Activated CD4-positive, CD25-positive, alpha-beta regulatory T cell treated with anti-CD3 and anti-CD28 coated beads, Interleukin-2, amount 50 U/mL, for 24 hours (primary cell): Measurements from ENCODE around the gene C5orf34.
"Not testable (repeated sequence)": the region's sequence is repeated elsewhere in the genome, so short reads cannot be mapped to it uniquely, and the experiment has no call there.

Source experiments
- ATAC-seq, 2 donors: fragments of 150-1000 bp; cut with Tn5 transposase; one replicate each; pipeline ENCODE4 v1.10.0; 2021; ENCODE audit warnings: mild to moderate bottlenecking in 1 of 2, moderate library complexity in 1 of 2

Gene C5orf34, protein sequence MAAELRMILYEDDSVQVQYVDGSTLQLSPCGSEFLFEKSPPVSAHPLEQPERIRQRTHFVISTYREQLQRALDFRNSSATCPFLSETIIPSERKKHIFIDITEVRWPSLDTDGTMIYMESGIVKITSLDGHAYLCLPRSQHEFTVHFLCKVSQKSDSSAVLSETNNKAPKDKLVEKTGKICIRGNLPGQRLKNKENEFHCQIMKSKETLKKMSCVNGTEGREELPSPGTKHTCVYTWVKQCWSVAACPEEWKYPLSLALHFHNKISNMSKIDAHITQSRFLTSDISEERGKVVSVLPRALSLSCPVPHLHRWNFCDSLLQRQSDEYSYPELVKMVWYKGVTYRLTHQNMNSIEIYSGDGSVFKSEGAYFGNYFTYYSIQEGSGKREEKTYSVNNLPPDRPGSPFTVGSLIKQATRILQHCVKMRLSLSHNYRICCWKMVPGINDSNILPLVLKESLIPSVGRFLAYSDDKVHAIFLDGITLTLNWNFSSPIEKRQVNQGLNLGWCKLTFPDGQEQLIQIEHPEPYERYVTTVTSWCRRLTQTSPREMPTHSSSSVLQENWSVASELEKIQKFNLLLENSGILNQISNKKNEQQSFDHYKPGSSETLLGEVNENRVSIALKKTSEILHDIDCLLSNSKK

DNA sequence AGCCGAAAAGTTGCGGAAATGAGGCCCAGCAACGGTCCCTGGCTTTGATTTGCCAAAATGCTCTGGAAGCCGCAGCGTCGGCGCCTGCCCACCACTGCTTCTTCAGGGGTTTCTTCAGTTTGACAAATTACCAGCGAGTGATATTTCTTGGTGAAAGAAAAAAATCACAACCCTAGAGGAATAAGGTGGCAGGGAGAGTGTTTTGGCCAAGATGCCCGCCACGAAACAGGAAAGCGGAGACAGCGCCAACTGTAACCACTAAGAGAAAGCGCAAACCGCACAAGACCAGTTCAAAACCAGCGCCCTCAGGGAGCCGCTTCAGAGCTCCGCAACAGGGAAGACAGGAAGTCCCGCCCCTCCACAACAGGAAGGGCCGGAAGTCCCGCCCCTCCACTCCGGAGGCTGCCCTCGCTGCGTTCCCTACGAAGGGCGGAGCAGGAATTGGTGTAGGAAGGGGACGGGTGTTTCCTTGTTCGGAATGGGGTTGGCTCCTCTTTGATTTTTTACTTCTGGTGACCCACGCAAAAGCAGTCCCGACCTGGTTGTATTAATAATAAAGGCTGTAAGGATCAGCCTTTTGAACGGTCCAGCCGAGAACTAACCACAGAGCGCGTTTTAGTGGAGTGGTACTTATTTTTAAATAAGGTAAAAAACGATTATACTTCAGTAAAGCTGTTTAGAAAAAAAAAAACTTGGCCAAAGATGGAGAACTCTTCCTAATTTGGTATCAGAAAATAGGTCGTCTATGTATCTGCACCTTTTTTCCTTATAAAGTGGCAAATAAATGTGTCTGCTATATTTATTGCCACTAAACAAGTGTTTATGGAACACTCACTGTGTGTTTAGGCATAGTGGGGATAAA, at the start of gene C5orf34:
TSS of gene C5orf34 (minus strand) at position 333 of the 862 bp plus-strand sequence. CDS start 5,809 bp downstream, outside the sequence.
- peak; percentile 96 to 97 for ATAC-seq

DNA sequence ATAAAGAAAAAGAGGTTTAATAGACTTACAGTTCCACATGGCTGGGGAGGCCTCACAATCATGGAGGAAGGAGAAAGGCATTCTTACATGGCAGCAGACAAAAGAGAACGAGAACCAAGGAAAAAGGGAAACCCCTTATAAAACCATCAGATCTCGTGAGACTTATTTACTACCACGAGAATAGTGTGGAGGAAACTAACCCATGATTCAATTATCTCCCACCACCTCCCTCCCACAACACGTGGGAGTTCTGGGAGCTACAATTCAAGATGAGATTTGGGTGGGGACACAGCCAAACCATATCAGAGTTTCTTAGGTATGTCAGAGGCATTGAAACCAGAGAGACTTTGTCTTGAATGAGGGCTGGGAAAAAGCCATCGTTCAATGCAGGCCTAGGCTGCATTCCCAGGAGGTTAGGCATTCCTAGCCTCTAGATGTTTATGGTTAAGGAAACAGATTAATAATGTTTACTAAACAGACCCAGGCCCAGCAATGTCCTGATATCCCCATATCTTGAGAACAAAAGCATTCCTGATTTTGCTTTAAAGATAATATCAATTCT, 49.4 kb upstream of the C5orf34 start:
- ATAC-seq = no peak

DNA sequence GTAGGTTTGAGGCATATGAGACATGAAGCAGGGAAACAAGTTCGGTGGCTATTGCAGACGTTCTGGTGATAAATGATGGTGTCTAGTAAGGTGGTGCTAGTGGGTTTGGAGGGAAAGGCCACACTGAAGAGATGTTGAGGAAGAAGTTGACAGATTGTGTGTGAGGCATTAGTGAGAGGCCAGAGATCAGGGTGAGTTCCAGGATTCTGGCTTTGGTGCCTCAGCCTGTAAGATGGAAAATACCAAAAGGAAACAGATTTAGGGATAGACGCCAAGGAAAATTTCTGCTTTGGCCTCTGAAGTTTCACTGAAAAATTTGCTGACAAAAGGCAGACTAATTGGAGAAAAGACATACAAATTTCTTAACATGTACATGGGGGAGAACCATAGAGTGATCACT, 48.4 kb upstream of the C5orf34 start:
- no peak for ATAC-seq

DNA sequence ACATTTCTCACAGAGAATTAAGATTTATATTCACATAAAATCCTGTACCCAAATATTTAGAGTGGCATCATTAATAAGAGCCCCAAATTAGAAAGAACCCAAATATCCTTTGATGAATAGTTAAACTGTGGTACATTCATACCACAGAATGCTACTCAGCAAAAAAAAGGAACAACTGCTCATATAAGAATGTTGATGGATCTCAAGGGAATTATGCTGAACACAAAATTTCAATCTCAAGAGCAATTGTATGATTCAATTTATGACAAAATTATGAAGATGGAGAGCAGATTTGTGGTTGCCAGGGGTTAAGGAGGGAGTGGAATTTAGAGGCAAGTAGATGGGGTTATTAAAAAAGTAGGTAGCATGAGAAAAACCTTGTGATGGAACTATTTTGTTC, 46.4 kb upstream of the C5orf34 start:
- no peak for ATAC-seq

DNA sequence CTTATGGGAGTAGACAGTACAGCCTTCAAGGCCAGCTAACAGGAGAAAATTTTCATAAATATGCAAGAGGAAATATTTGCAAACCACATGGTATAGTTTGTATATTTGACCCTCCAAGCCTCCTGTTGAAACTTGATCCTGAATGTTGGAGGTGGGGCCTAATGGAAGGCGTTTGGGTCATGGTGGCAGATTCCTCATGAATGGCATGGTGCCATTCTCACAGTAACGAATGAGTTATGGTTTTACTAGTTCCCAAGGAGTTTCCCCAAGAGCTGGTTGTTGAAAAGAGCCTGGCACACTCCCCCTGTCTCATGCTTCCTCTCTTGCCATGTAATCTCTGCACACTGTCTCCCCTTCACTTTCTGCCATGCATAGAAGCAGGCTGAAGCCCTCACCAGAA, 45.2 kb upstream of the C5orf34 start:
- no peak for ATAC-seq

DNA sequence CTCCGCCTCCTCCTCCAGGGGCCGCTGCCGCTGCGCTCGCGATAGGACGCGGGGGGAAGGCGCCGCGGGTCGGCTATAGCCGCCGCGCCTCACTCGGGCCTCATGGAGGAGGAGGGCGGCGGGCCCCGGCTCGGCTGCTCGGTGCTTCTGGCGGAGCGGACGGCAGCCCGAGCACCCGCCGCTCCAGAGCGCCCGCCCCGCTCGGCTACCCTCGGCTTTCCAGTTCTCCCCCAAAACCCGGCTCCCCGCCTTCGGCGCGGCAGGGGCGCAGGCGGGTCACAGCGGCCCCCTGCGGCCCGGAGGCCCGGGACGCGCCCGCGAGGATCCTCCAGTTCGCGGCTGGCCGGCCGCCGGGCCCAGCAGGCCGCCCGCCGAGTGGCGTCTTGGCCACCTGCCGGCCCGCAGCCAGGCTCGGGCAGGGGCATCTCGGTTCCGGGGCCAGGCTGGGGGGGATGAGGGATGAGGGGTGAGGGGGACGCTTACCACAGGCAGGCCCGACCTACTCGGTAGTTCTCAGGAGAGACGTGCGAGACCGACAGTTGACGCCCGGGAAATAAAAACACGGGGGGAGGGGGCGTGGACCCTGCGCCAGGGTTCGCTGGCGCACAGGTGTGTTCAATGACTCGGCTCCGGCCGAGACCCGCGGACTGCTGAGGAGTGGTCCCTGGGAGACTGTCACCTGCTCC, 42.1 kb upstream of the C5orf34 start, which contains the start of gene PAIP1:
TSS of gene PAIP1 (minus strand) at position 221 of the 686 bp plus-strand sequence. CDS start 231 bp downstream, outside the sequence.
- peak; percentile 77 to 88 for ATAC-seq

DNA sequence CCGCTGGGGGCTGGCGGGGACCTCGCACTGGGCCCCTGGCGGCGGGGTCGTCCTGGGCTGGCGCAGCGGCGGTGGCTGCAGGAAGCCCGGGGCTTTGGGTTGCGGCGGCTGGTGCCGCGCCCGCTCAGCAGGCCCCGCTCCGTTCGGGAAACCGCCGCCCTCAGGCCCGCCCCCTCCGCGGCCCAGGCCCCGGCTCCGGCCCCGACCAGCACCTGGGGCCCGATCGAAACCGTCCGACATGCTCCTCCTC, 41.6 kb upstream of the C5orf34 start:
- peak in 1 of 2 donors; percentile 85 for ATAC-seq

DNA sequence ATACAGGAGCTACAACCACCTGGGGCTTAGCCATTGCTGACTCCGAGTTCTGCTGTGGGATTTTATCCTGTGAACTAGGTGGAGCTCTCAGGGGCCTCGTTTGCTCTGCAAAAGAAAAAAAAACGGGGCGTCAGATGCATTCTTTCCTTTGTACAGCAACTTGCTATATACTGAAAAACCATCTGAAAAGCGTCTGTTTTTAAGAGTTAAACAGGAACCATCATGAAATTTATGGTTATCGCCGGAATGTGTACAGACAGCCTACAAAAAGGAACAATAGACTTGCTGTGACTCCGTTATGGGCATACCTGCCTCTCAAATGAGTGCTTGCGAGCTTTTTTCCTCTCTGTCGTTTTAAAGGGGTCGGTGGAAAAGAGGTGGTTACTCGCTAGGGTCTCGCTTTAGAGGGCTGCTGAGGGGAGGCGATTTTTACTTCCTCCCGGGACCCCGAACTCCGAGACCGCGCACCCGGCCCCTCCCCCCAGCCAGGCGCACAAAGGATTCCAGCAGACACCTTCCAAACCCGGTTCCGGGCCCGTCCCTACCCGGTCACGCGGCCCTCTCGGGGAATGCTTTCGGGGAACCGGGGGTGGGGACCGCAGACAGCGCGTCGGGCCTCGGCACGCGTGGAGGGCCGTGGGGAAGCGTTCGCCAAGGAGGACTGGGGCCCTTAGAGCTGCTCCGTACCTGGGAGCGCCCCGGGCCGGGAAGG, 41.1 kb upstream of the C5orf34 start:
- ATAC-seq = no peak

DNA sequence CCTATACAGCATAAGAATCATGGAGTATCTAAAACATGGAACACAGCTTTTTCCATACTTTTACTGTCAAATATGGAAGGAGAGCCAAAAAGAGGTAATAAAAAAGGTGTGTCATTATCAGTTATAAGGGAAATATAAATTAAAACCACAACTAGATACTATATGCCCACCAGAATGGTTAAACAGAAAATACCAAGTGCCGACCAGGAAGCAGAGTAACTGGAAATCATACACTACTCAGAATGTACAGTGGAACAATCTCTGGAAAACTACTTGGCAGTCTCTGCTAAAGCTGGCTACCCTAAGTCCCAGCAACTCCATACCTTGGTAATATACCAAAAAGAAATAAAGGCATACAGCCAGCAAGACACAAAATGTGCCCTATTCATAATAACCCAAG, 39.5 kb upstream of the C5orf34 start:
- no peak for ATAC-seq

DNA sequence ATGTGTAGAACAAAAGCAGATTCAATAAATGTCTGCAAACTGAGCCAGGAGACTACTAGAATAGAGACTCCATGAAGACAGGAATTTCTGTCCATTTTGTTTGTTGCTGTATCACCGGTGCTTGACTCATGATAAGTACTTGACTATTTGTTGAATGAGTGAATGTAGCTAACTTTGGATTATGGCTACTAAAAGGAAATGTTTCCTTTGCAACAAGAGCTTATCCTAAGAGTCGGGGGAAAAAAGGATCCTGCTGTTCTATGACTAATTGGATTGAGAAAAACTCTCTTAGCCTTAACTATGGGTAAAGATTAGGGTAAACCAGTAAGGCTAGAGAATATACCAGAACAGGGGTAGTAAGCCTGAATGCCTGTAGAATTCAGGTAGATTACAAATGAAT, 38.4 kb upstream of the C5orf34 start:
- no peak for ATAC-seq

DNA sequence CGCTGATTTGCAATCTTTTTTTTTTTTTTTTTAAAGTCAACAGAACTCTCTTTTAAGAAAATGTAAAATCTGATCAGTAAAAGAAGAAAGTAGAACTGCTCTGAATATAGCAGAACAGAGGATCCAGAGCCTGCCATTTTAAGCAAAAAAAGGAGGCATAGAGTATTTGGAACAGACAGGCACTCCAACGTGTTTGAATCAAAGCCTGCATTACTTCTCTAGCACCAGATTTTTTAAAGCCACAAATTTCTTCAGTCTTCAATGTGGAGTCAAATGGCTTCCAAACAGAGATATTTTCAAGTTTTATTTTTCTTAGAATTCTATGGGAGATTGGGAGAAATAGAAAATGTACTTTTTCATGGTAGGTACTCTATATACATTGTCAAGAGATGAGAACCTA, 36.8 kb upstream of the C5orf34 start:
- ATAC-seq = no peak

DNA sequence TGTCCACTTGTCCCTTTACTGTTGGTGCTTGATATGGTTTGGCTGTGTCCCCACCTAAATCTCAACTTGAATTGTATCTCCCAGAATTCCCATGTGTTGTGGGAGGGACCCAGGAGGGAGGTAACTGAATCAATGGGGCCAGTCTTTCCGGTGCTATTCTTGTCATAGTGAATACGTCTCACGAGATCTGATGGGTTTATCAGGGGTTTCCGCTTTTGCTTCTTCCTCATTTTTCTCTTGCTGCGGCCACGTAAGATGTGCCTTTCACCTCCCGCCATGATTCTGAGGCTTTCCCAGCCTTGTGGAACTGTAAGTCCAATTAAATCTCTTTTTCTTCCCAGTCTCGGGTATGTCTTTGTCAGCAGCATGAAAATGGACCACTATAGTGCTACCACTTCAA, 34.3 kb upstream of the C5orf34 start:
- ATAC-seq = not testable (repeated sequence)

DNA sequence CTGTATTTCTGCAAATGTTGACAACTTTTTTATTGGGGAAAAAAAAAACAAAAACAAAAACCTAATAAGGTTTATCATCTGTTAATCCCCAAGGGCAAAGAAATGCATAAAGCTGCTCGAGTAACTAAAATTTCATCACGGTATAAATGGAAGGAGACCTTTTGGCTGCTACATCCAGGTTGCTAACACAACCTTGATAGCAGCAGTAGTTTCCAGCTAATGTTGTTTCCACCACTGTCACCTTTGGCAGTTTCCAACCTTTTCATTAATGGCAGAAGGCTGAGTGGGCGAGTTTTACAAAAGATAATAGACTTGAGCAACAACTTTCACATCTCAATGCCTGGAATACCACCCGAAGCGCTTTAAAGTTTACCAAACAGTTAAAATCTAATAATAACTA, 33.4 kb upstream of the C5orf34 start:
- no peak for ATAC-seq

DNA sequence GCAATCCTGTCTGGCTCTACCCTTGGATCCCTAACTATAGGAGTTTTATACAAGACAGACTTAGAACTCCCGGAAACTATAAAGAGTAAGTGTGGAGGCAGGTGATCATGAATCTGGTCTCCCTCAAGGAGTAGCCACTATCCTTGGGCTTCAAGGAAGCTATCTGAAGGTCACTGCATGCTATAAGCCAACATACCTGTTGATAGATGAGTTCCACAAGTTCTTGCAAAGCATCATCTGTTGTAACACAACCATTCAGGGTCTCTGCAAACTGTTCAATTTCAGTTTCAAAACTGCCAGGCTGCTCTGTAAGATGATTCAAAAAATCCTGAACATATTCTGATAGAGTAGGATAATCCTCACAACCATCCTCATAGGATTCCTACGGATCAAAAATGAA, 32.6 kb upstream of the C5orf34 start:
- ATAC-seq = no peak

DNA sequence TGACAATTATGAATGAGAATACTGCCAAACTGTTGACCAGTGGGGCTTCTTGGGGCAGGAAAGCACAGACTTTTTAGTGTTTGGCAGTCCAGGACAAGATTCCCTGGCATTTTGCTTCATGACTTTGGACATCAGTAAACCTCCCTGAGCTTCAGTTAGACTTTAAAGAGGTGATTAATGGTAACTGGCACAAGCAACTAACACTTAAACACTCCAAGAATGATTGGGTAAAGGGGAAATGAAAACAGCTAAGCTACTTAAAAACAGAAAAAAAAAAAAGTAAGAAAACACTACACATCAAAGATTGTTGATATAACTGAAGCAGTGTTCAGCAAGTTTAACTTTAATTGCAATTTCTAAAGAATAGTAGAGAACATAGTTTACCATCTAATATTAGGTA, 28.5 kb upstream of the C5orf34 start:
- no peak for ATAC-seq

DNA sequence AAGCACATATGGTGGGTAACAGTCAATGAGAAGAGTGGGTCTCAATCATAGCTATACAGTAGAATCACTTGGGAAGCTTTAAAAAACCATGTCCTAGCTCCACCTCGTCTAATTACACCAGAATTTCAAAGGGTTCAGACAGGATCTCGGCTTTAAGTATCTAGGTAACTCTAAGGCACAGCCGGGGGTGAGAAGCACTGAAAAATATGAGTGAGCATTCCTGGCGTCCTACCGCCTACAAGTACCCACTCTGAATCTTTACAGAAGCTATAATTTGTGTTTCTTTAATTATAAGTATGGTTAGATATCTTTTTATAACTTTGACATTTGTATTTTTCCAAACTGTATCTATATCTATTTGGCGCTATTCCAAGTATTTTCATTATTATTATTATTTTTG, 25.8 kb upstream of the C5orf34 start:
- ATAC-seq = no peak

DNA sequence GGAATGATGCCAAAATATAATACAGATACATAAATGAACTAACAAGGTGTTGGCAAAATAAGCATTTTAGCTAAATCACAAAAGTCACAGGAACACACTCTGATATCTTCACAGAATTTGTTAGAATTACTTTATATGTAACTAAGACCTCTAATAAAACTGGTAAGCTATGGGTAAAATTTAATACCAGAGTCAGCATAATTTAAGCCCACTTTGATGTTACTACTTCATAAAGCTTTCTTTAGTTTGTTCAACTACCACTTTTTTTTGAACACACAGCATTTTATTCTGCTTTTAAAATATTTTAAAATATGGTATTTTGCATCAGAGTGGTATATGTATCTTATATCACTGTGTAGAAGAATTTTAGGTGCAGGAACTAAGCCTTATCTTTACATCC, 22.0 kb upstream of the C5orf34 start:
- ATAC-seq = no peak

DNA sequence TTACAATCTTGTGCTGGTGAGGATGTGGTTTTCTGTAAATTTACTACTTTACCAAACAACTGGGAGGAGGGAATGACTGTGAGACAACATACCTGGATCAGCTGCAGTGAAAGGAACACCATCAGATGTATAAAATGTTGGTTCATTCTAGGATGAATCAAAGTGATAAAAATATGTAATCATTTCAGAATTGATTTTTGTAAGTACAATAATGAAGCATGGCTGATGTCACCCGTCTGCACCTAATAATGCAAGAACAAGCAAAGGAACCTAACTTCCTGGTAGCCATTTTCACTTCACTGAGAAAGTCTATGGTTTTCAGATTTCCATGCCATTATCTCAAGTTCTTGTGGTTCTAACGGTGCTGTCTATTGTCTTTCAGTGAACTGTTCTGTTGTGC, 18.7 kb upstream of the C5orf34 start:
- ATAC-seq = peak; percentile 41 to 49

DNA sequence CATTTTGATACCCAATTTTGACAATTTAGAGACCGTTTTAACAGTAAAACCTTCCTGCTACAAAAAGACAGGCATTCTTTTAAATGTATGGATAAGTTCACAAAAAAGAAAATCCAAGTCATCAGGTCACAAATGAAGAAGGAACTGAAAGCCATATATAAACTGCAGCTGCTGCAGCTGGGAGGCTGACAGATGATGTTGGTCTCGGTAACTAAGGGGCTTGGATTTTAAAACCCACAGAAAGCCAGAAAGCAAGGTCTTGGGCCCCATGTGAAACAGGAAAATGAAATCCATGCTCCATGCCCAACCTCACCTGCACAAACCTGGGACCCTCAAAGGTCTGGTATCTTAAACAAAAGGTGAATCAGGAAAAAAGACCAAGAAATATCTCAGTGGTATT, 15.7 kb upstream of the C5orf34 start:
- ATAC-seq = no peak

DNA sequence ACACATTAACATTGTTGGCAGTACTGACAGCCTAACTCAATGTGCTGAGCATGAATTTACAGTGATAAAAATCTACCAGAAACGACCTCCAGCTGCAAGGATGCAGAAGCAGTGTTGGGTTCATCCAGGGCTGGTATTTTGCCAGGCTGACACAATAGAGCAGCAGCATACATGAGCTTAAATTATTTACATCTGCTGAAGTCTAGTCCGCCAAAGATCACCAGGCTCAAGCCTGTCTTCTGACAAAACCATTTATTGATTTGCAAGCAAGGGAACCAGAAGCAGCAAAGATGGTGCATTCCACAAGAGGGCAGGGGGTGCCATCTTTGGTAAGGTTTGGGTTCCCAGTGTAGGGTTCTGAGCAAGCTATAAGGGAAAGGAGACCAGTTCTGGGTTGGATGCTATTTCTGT, 8.7 kb upstream of the C5orf34 start:
- ATAC-seq = no peak

DNA sequence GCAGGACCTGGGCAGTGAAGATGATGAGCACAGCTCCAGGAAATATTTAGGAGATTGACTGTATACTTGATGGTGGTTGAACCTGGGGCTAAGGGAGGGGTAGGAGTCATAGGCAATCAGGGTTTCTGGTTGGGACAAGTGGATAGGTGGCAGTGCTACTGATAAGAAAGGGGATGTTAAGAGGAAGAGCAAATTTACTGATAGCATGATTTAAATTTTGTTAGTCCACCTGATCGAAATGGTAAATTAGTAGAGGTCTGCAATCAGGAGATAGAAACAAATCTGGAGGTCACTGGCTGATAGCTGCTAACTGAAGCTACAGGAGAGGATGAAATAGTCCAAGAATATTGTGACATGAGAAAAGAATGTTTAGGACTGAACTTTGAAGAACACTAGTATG, 5.7 kb upstream of the C5orf34 start:
- no peak for ATAC-seq

DNA sequence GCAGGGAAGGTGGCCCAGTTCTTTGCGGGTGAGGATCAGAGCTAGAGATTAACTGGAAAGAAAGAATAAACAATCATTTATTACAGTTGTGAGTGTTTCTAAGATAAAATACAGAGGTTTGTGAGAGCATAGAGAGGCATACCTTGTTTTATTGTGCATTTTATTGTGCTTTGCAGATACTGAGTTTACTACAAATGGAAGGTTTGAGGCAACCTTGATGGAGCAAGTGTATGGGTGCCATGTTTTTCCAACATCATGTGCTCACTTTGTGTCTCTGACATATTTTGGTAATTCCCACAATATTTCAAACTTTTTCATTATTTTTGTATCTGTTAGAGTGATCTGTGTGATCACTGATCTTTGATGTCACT, 715 bp upstream of the C5orf34 start:
- ATAC-seq = no peak
